BE2C (cell line): ENCODE measurements around the gene RPP25.

Experiments
- DNase-seq: peaks from one replicate; pipeline ENCODE4 v3.0.0-alpha.2; 2020
- H3K27me3 ChIP-seq: fragments of 250-450 bp; sonication (Bioruptor Pico); 2 replicates; pipeline ENCODE4 v1.5.1; 2020; ENCODE audit warnings: mild to moderate bottlenecking
- H3K36me3 ChIP-seq: fragments of 250-450 bp; sonication (Bioruptor Pico); 2 replicates; pipeline ENCODE4 v1.5.1; 2020; ENCODE audit warnings: mild to moderate bottlenecking
- H3K4me1 ChIP-seq: fragments of 250-450 bp; sonication (Bioruptor Pico); 2 replicates; pipeline ENCODE4 v1.5.1; 2020
- H3K4me3 ChIP-seq: 2 replicates; pipeline ENCODE4 v1.5.1; 2011; ENCODE audit warnings: low read depth, low read length
- H3K9me3 ChIP-seq: fragments of 250-450 bp; sonication (Bioruptor Pico); 2 replicates; pipeline ENCODE4 v1.5.1; 2020
- TF ChIP-seq, protein P1 (sequence below): IDR thresholded peaks from 2 replicates; pipeline ENCODE4 v1.5.1; 2012; ENCODE audit warnings: mild to moderate bottlenecking, low read depth, low read length

The RPP25 gene

DNA sequence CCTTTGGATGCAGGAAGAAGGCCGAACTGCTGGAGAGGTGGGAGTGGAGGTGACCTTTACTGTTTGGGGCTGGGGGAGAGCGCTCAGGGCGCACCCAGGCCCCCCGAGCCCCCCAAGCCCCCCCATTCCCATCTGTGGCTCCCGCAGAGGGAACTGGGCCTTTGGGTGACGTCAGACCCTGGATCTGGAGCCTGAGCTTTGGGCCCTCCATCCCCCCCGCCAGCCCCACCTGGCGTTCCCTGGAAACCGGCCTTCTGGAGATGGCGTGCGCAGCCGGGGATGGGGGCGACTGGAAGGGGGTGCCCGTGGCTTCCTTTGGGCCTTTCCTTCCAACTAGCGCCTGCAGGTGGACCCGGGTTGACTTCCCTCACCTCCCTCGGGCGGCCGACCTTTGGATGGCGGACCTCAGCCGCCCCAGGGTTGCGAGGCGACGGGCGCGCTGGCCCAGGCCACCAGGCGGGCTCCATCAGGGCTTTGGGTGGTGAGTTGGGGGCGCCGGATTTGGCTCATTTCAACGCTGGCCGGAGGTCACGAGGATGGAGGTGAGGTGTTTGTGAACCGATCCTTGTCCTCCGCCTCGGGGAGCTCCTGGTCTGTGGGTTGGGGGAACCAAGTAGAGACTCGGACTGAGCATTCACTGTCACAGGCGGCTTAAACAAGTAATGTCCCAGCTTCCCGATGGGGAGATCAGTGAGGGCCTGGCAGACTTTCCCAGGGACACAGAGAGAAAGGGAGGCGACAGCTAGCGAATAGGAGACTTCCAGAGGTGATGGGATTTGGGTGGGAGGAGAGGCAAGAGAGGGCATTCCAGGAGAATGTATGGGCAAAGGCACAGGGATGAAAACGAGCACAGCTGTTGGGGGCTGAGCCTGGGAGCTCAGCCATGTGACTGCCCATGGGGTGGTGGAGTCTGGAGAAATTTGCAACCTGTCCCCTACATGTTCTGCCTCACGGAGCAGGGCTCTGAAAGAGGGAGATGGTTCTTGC lies 39.5 kb upstream of the RPP25 start:
- peaks cover 19% of the 10 kb centered on the region for H3K36me3 ChIP-seq
- H3K4me1 ChIP-seq = peaks cover 12% of the 10 kb centered on the region
- H3K4me3 ChIP-seq = peak overlapping the region; percentile 83
- no peaks in the 10 kb centered on the region for H3K27me3 ChIP-seq
- DNase-seq = peak; percentile 75
- TF ChIP-seq, protein P1, sequence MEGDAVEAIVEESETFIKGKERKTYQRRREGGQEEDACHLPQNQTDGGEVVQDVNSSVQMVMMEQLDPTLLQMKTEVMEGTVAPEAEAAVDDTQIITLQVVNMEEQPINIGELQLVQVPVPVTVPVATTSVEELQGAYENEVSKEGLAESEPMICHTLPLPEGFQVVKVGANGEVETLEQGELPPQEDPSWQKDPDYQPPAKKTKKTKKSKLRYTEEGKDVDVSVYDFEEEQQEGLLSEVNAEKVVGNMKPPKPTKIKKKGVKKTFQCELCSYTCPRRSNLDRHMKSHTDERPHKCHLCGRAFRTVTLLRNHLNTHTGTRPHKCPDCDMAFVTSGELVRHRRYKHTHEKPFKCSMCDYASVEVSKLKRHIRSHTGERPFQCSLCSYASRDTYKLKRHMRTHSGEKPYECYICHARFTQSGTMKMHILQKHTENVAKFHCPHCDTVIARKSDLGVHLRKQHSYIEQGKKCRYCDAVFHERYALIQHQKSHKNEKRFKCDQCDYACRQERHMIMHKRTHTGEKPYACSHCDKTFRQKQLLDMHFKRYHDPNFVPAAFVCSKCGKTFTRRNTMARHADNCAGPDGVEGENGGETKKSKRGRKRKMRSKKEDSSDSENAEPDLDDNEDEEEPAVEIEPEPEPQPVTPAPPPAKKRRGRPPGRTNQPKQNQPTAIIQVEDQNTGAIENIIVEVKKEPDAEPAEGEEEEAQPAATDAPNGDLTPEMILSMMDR = no peak
- H3K9me3 ChIP-seq = no peaks in the 10 kb centered on the region

DNA sequence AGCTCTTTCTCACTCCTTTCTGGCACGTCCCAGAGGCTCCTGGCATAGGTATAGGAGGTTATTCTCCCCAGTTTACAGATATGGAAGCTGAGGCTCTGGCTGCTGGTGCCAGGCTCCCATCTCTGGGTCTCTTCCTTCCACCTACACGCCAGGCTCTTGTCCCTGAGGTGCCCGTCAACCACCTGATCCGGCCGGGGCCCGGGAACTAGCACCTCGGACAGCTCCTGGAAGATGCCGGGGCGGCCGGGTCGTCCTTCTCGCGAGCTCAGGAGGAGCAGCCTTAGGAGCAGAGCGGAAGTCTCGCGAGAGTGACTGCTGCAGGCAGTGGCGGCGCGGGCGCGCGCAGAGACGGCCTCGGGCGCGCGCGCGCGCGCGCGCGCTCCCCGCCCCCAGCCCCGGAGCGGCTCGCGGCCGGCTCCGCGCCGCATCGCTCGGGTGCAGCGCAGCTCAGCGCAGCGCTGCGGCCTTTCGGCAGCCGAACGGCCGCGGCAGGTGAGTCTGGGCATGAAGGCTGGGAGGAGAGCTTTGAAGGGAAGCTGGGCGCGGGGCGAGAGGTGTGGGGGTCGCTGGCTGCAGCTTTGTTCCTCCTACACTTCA lies 38.7 kb upstream of the RPP25 start, which contains the start of gene SCAMP5:
SCAMP5 (plus strand) TSS at position 382 of the 597 bp plus-strand sequence. CDS start 16,277 bp downstream, outside the sequence.
- H3K4me3 ChIP-seq = peak within 1 kb of the TSS; percentile 83
- peaks cover 12% of the 10 kb centered on the region for H3K4me1 ChIP-seq
- TF ChIP-seq, protein P1 = no peak
- H3K9me3 ChIP-seq = no peaks in the 10 kb centered on the region
- no peaks in the 10 kb centered on the region for H3K27me3 ChIP-seq
- peaks cover 19% of the 10 kb centered on the region for H3K36me3 ChIP-seq
- peak; percentile 98 for DNase-seq

- peak overlapping the region; percentile 83 for H3K4me3 ChIP-seq
- peaks cover 19% of the 10 kb centered on the region for H3K36me3 ChIP-seq
- TF ChIP-seq, protein P1 = no peak
- H3K27me3 ChIP-seq = no peaks in the 10 kb centered on the region
- no peaks in the 10 kb centered on the region for H3K9me3 ChIP-seq
- H3K4me1 ChIP-seq = peaks cover 12% of the 10 kb centered on the region
- DNase-seq = no peak
Measured at GRCh38 chr15:74994685-74995084, 38.1 kb upstream of the RPP25 start.

DNA sequence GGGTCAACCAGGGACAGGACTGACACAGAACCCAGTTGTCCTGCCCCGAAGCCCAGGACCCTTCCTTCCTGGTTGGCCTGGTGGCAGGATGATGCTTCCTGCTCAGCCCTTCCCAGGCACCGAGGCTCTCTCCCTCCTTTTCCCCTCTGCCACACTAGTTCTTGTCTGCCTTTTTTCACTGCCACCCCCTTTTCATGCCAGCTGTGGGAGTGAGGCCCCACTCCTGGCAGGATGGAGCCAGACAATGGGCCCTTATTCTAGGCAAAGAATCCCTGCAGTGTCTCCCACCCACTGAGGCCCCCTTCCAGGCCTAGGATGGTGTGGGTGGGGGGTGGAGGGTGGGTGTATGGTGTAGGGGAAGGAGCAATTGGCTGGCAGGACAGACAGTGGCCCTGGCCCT lies 37.7 kb upstream of the RPP25 start:
- no peak for DNase-seq
- no peaks in the 10 kb centered on the region for H3K9me3 ChIP-seq
- H3K4me1 ChIP-seq = peaks cover 12% of the 10 kb centered on the region
- peak overlapping the region; percentile 83 for H3K4me3 ChIP-seq
- H3K27me3 ChIP-seq = no peaks in the 10 kb centered on the region
- TF ChIP-seq, protein P1 = no peak
- peaks cover 19% of the 10 kb centered on the region for H3K36me3 ChIP-seq

- Histone ChIP-seq H3K27me3 (no peaks in the 10 kb centered on the region), H3K4me1 (peaks cover 12% of the 10 kb centered on the region), H3K9me3 (no peaks in the 10 kb centered on the region), H3K4me3 (no peak overlapping the region), H3K36me3 (peaks cover 8% of the 10 kb centered on the region)
- DNase-seq = peak; percentile 30
- TF ChIP-seq, protein P1 = no peak
Measured at GRCh38 chr15:74992619-74993018, 36.0 kb upstream of the RPP25 start.
